Activated CD4-positive, alpha-beta T cell treated with anti-CD3 and anti-CD28 coated beads for 4 hours (primary cell): ENCODE data around the gene NEURL1.
"Not testable (repeated sequence)": the region's sequence is repeated elsewhere in the genome, so short reads cannot be mapped to it uniquely, and the experiment has no call there.

ENCODE experiments used
- DNase-seq, 2 donors: peaks; one replicate each; pipeline ENCODE4 v3.0.0-alpha.2; 2020

Gene NEURL1

DNA sequence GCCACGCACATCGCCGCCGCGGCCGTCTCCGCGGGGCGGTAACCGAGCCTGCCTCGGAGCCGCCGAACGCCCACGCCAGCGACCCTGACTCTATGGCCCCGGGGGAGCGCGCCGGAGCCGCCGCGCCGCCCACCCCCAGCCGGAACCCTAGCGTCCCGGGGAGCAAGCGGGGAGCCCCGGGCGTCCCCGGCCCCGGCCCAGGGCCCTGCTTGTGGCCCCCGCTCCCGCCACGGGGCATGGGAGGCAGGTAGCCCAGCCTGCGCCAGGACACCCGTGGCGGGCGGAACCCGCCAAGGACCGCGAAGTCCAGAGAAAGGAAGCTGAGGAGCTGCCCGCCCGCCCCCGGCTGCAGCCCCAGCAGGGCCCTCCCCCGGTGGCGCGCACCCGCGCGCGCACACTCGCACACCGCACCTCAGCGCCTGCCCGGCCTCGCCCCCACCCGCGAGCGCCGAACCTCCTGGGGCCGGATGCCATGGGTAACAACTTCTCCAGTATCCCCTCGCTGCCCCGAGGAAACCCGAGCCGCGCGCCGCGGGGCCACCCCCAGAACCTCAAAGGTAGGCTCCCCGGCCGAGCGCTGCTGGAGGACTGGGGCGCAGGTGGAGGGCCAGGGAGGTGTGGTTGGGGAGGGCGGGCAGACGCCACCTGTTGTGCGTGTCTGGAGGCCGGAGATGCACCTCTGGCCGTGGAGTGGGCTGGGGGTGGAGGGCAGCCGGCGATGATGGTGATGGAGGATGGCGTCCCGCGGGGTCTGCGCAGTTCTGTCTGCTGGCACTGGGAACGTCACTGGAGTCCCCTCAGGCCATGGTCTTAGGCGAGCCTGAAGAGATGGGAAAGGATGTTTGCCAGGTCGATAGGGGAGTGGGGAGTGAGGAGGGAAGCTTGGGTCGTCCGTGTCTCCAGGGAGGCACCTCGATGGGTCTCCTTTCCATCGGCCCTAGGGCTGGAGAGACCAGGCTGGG, 692 bp downstream of the NEURL1 start:
- peak in 1 of 2 donors; percentile 6 for DNase-seq

DNA sequence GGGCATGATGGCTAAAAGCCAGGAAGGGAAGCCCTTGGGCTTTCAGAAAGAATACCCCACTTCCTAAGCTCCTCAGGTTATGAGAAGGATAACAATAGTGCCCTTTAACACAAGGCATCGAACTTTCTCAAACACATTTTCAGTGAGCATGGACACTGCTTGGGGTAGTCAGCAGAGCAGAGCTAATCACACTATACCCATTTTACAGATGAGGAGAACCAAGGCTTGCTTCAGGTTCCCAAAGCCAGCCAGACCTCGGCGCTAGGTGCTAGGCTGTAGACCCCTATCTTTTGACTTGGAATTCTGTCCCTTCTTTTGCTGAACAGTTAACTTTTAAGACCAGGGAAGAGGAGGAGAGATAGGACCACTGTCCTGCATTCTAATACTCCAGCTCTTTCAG, 1.8 kb downstream of the NEURL1 start:
- DNase-seq, result no peak

GRCh38 chr10:103497161-103497915, 3.8 kb downstream of the NEURL1 start:
- no peak for DNase-seq

- no peak for DNase-seq
Measured at GRCh38 chr10:103498936-103499638, 5.6 kb downstream of the NEURL1 start.

GRCh38 chr10:103499881-103500280, 6.4 kb downstream of the NEURL1 start:
- no peak for DNase-seq

DNA sequence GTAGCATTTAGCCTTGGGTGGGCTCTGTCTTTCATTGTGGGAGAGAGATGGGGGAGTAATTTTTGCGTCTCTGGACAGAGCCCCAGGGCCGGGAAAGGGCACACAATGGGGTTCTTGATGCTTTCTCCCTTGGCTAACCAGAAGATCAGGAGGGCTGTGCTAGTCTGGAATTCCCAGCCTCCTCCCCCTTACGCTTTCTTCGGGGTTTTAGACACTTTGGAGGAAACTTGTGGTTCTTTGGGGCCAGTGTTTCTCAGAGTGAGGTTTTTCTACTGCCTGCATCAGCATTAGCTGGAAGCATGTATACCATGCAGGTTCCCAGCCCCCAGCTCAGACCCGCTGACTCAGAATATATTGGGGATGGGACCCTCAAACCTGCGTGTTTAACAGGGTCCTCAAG, 7.0 kb downstream of the NEURL1 start:
- DNase-seq, result no peak

- no peak for DNase-seq
Measured at GRCh38 chr10:103501186-103501585, 7.7 kb downstream of the NEURL1 start.

DNA sequence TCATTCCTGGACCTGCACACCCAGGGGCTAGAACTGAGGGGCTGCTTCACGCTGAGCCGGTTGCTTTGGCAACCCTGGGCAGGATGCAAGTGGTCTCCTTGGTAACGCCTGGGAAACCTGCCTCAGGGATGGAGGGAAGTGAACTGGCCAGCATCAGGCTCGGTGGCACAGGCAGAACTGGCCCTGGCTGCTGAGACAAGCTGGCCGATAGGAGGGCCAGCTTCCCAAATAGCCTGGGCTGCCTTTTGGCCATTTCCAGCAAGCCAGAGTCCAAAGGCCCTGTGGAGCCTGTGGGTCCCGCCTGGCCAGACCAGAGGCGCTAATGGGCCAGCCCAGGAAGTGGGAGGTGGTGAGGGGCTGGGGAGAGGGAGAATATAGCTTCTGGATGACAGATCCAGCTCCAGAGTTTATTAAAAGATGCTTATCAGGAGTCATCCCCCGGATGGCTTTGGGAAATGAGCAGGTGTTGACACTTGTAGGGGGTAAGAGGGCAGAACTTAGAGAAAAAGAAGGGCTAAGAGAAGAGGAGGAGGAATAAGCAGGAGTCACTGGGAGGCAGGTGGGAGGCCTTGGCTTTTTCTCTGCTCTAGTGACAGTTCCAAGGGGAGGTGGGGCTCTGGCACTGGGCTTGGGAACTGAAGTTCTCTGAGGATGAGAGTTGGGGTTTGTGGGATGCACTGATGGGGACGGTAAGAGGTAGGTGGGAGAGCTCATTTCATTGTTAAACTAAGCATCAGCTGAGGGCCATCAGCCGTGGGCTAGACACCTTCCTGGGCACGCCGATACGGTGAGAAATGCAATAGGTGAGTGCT, 9.6 kb downstream of the NEURL1 start:
- no peak for DNase-seq

- DNase-seq, result not testable (repeated sequence)
Measured at GRCh38 chr10:103503777-103504176, 10.3 kb downstream of the NEURL1 start.

DNA sequence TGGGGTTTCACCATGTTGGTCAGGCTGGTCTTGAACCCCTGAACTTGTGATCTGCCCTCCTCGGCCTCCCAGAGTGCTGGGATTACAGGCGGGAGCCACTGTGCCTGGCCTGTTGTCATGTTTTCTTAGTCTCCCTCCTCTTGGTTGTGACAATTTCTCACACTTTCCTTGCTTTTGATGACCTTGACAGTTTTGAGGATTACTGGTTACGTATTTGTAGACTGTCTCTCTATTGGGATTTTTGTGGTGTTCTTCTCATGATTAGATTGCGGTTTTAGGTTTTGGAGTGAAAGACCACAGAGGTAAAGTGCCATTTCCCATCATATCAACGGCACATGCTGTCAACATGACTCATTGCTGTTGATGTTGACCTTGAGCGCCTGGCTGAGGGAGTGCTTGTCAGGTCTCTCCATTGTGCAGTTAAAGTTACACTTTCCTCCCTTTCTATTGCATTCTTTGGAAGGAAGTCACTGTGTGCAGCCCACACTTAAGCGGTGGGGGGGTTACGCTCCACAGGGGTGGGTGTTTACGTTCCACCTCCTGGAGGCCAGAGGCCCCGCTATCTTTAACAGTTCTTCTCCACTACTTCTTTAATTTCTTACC, 10.8 kb downstream of the NEURL1 start:
- peak; percentile 30 to 38 for DNase-seq

DNA sequence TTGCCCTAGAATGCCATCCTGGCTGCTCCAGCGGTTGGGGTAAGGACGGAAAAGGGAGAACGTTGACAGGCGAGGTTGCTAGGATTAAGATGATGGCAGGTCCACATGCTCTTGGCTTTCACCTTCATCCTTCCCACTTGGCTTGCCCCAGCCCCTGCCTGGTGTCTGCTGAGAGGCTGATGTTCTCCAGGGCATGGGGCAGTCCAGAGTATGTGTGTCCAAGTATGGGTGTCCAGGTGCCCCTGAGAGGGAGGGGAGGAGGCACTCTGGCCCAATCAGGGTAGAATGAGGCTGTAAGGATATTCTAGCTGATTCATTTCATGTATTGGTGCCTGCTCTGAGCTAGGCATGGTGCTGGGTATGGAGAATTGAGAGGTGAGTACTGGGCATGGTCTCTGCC, 12.6 kb downstream of the NEURL1 start:
- DNase-seq, result no peak

- no peak for DNase-seq
Measured at GRCh38 chr10:103507235-103508191, 14.0 kb downstream of the NEURL1 start.

GRCh38 chr10:103510046-103510685, 16.7 kb downstream of the NEURL1 start:
- no peak for DNase-seq

GRCh38 chr10:103510791-103511752, 17.6 kb downstream of the NEURL1 start:
- DNase-seq, result no peak

GRCh38 chr10:103512166-103512565, 18.7 kb downstream of the NEURL1 start:
- DNase-seq, result no peak

GRCh38 chr10:103512591-103513379, 19.3 kb downstream of the NEURL1 start:
- no peak for DNase-seq

- no peak for DNase-seq
Measured at GRCh38 chr10:103513380-103514060, 20.0 kb downstream of the NEURL1 start.
